Epithelial cell of prostate (primary cell): ENCODE measurements around the gene KRT82.

Source experiments
- DNase-seq: peaks from one replicate; pipeline ENCODE4 v3.0.0-alpha.2; 2011; ENCODE audit warnings: low read depth, low spot score
- H3K27ac ChIP-seq: fragments of 450-650 bp; 2 replicates; pipeline ENCODE4 v1.5.1; 2017; ENCODE audit warnings: mild to moderate bottlenecking

The KRT82 gene

DNA sequence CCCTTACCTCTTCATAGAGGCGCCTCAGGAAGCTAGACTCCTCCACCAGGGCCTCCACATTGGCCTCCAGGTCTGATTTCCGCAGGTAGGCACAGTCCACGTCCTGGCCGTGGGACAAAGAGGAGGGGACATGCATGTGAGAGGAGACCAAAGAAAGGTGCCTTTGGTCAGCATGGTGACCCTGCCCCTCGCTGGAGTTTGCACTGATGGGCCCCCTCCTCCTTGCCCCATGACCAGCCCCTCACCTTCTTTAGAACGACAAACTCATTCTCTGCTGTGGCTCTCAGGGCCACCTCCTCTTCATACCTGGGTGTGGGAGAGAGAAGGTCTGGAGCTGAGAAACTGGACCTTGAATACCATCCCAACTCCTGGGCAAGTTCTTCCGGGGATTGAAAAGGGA is 42.1 kb downstream of the KRT82 start:
- no peak overlapping the region for H3K27ac ChIP-seq
- no peak for DNase-seq

DNA sequence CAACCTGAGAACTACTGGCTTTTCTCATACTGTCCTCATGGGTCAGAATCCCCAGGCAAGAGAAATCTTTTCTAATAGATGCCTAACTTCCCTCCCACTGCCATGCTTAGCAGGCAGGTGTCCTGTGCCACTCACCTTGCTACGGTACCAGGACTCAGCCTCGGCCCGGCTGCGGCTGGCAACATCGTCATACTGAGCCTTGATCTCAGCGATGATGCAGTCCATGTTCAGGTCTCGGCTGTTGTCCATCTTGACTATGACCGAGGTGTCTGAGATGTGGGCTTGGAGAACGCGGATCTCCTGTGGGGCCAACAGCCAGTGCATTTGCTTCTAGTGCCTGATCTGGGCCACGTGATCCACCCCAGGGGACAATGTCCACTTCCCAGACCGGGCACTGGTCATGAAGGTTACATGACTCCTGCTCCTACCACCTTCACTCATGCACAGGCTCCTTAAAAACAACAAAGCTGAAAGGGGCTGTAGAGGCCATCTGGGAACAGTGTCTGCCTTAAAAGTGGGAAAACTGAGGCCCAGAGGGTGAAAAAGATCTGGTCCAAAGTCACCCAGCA is 42.9 kb downstream of the KRT82 start:
- DNase-seq = no peak
- H3K27ac ChIP-seq = no peak overlapping the region

DNA sequence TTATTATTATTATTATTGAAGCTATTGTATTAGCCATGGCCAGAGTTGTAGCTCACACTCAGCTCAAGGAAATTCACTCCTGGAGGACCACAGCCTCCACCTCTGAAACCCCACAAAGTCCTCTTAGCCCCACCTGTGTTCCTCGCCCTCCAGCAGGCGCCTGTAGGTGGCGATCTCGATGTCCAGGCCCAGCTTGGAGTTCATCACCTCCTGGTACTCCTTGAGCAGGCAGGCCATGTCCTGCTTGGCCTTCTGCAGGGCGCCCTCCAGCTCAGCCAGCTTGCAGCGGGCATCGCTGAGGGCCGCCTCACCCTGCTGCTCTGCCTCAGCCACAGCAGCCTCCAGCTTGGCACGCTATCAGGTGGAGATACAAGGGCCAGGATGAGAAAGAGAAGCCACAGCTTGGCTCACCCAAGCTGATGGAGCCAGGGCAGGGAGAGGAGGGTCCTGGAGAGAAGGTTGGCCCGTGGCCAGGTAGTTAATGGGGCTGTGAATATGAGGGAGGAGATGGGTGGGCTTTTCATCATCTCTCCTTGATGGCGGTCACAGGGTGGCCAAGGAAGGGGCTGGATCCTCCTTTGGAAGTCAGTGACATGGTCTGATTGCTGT is 43.9 kb downstream of the KRT82 start:
- no peak overlapping the region for H3K27ac ChIP-seq
- no peak for DNase-seq

DNA sequence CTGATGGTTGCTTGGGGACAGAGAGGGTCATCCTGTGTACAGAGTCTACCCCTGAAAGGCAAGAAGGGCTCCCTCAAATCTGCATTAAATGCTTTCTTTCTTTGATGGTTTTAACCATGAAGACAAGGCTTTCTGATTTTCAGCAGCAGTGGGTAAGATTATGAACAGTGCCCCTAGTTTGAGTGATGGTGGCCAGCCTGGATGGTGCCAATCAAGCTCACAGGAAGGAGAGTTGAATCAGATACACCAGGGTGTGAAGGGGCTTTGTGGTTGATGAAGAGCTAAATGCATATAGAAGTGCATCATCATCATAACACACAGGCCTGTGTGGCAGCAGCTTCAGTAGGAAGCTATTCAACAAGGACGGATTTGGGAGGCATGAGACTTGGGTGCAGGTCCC is 44.6 kb downstream of the KRT82 start:
- H3K27ac ChIP-seq = no peak overlapping the region
- no peak for DNase-seq

DNA sequence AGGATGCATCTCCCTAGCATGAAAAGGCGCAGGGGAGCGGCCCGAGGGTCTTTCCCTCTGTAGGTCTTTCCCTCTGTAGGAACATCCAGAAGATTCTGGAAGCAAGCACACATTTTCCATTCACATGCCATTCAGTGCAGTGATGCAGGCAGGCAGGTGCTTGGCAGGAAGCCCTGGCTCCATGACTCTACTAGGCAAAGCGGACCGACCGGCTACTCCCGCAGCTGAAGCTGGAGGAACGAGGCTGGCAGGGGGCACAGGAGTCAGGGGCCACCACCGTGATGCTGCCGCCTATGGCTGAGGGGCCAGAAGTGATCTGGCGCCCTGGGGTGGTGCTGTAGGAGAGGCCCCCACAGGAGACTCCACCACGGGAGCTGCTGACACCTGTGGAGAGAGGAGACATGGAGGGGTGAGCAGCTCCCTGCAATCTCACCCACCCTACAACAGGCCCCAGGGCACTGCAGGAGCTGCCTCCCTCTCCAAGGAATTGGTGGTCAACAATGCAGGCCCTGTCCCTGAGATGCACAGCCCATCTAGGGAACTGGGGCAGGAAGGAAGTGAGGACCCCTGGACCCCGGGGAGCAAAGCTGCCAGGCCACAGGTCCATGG is 45.4 kb downstream of the KRT82 start:
- H3K27ac ChIP-seq = no peak overlapping the region
- no peak for DNase-seq

DNA sequence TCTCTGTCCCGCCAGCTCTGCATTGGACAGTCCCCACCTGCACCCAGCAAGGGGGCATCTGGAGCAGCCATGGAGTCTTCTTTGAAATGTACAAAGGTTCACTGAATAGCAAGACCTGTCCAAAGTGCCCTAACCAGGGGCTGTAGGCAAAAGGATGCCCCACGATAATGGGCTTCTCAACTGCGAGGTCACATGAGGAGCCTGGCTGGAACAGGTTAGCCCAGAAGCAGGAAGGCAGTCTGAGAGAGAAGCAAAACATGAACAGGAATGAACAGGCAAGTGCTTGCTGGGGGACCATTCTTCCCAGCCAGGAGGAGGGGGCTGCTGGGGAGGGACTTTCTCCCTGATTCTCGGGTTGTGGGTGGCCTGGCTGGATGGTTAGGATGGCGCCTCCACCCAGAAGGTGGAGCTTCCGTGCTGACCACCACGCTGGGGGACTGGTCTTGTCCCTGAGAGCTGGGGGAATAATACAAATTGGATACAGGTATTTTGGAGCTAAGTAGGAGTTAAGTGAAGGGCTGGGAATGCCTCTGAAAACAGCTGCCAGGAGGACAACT is 46.0 kb downstream of the KRT82 start:
- no peak for DNase-seq
- no peak overlapping the region for H3K27ac ChIP-seq

DNA sequence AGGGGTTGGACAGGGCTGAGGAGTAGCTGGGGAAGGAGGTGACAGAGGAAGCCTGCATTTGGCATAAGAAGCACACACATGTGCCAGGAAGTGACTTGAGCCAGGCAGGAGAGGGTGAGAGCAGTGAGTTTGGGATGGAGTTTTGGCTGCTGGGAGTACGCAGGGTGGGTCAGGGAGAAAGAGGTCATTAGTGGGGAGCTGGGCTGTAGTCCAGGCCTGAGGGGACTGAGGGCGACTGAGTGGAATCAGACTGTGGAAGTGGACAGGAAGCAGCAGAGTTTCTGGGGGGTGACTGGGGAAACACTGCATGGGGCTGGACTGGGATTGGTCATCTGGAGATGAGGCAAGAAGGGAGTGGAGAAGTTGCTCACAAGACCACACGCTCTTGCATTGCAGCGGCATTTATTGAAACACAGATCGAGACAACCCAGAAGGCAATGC is 46.5 kb downstream of the KRT82 start:
- H3K27ac ChIP-seq = no peak overlapping the region
- no peak for DNase-seq

DNA sequence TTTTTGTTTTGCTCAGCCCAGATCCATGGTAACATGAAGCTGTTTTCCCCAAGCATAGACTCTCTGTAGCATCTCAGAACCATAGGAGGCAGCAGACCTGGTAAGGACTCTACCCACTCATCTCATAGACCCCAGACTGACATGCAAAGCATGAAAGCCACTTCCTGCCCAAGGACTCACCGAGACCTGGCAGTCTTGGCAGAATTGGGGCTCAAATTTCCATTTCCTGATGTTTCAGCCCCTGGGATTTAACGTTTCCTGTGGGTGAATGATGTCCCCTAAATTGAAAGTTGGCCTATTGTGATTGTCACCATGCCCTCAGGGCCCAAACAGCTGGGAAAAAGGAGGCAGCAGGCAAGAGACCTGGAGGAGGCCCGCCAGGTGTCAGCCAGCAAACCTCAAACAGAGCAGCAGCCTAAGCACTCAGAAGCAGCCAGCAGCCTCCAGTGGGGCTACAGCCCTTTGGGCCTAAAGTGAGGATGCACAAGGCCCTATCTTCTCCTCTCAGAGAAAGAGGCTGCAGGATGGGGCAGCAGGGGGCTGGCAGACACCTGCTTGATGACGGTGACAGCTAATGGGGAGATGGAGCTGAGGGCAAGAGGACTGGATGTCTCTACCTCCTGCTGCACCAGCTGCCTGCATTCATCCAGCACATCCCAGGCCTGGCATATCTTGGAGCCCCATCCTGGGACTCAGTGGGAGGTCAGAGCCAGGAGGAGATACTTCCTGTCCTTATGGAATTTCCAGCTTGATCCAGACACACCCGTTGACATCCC is 47.4 kb downstream of the KRT82 start:
- no peak for DNase-seq
- no peak overlapping the region for H3K27ac ChIP-seq

DNA sequence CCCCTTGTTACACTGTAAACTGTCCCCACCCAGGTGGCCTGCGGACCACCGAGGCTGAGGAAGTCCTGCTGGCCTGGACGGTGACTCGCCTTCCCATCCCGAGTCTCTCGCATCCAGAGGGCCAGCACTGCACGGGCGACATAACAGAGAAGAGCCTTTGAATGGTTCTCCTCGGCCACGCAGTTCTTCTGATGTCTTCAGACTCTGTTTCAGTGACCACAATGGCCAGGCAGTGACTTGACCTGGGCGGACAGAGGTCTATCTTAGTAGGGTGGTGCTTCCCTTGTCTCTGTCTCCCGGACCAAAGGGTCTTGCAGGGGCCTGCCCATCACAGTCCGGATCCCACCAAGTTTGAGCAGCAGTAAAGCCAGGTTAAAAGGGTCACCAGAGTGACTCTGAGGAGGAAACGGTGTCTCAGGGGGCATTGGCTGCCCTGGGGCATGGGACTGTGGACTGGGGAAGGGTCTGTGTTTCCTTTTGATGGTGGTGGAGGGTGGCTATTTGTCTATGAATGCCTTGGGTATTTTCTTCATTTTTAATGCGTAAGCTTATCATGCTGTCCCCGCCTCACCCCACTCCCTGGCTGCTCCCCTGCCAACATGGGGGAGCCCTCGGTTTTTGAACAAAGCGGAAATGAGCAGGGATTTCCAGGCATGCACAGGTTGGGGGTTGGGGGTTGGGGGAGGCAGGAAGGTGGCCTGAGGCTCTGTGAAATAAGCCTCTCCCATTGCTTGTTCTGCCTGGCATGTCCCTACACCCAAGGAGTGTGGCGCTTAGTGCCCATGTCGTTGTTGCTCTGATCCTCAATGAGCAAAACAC is 49.2 kb downstream of the KRT82 start:
- DNase-seq = no peak

DNA sequence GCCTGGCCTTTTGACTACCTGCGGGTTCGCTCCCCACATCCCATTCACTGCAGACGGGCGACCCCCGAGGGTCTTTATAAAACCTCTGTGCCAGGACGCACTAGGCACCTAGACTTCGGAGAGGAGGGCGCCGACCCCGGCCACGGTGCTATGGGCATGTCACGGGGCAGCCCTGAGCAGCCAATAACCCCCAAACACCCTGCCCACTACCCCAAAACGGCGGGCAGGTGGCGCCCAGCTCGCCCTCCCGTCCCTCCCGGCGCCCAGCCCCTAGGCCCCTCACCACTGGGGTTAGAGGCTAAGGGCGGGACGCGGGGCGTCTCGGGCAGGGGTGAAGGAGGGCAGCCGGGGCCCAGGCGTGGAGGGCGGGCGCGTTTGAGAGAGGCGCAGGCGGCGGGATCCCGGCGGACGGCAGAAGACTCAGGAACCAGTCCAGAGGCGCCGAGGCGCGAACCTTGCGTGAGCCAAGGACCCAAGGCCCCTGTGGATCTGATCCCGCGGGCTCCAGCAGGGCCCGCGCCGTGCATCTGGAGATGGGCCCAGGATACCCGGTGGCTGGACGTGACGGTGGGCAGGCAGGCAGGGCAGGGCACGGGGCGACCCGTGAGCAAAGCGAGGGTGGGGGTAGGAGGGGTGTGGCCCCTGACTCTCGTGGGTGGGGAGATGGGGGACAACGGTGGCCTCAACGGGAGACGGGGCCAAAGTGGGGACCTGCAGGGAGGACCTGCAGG is 49.9 kb downstream of the KRT82 start:
- H3K27ac ChIP-seq = no peak overlapping the region
- no peak for DNase-seq

More for the DNA sequence above, 49.2 kb downstream of the KRT82 start:
- H3K27ac ChIP-seq = no peak overlapping the region

DNA sequence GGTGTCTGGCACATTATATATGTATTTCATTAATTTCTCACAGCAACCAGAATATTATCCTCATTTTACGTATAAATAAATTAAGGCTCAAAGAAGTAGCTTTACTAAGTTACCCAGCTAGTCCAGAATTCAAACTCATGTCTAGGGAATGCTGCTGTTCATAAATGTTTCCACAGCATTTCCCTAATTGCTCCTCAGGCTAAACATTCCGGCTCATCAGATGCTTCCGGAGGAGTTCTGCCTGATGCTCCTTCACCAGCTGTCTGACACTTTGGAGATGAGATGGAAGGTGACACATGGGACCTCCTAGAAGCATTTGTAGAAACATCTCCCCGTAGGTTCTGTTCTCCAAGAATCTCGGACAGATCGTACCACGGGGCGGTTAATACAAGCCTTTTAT is 51.0 kb downstream of the KRT82 start:
- no peak for DNase-seq
- no peak overlapping the region for H3K27ac ChIP-seq

DNA sequence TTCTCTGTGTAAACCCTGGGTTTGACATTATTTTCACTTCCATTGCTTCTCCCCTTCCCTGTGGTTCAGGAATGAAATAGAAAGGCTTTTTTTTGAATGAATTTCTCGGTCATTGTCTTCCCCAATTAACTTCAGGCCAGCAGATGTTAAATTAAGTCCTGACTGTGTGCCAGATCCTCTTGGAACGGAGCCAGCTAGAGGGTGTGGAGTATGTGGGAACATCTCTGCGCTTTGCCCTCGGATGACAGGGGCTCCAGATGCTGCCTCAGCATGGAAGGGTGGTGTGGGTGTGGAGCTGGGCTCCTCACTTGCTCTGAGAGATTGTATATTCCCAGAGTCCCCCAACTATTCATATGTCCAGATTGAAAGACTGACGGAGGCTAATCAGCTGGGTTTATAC is 51.9 kb downstream of the KRT82 start:
- H3K27ac ChIP-seq = no peak overlapping the region
- no peak for DNase-seq

DNA sequence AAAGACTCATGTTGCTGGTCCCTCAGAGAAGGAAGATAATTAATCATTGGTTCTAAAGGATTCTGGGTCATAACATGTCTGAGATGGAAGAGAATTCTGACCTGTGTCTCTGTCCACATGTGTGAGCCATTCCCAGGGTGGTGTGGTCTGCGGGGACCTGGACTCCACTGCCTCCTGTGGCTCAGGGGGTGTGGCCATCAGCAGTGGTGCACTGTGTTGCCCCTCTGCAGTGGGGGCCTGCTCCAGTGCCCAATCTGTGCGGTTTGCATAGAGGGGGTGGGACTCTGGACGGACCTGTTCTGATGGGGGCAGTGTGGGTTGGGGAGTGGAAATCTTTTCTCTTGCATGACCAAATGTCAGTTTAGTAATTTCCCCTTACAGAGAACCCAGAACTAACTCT is 52.4 kb downstream of the KRT82 start:
- H3K27ac ChIP-seq = no peak overlapping the region
- no peak for DNase-seq

DNA sequence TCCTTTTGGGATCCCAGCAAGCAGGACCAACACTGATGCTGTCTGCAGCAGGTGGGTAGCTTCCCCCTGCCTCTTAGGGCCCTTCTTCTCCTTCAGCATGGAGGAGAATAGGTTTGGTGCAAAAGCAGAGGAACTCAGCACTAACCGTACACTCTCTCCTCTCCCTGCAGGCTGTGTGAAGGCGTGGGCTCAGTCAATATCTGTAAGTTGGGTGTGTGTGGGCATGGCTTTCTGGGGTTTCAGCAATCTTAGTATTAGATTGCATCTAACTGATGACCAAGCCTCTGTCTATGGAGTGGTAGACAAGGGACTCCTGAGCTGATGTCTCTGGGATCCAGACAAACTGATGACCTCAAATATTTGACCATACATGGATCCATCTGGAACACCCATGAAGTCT is 53.2 kb downstream of the KRT82 start:
- no peak for DNase-seq
- H3K27ac ChIP-seq = no peak overlapping the region

DNA sequence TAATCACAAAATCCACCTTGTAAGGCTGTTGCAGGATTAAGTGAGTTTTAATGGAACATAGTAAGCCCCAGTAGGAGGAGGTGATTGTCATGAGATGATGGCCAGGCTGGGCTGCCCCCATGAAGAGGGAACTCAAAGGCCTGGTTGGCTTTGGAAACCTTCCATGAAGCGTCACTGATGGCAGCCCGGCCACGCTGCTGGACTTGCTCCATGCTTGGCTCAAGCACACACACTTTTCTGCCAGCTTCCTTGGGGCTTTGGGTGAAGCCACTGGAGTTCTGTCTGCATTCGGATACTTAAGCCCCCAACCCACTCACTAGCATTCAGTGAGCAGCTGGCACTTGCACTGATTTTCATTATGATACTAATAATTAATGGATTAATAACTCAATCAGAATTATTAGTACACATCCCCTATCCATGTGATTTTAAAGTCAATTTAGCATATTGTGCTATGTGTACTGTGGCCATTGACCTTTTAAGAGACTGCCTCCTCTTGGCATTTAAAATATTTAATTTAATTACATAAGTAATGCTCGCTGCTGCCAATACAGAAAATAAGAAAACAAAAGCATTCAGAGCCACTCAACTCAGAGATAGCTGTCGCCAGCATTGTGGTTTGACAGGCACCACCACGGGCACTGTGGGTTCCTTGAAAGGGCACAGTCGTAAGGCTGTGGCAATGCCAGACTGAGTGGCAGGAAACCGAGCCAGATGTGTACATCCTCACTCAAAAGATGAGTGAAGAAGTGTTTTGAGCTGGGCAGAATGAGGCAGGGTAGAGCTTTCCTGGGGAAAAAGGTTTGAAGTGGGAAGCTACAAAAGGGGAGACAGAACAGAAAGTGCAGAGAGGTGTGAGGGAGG is 54.7 kb downstream of the KRT82 start:
- H3K27ac ChIP-seq = no peak overlapping the region
- DNase-seq = no peak

DNA sequence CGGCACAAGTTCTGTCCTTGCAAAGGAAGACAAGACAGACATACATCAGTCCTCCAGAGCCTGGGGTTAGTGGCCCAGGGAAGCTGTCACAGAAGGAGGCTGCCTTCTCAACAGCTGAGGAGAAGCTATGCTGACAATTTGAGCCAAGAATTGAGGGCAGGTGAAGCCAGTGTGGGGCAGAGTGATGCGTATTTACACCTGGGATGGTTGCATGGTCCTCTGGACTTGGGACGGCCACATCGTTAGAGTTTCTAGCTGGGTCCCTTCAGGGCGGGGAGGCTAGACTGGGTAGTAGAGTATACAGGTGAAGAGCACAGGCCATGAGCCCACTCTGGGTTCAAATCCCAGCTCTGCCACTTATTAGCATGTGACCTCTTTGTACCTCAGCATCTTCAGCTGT is 55.3 kb downstream of the KRT82 start:
- no peak overlapping the region for H3K27ac ChIP-seq
- no peak for DNase-seq

DNA sequence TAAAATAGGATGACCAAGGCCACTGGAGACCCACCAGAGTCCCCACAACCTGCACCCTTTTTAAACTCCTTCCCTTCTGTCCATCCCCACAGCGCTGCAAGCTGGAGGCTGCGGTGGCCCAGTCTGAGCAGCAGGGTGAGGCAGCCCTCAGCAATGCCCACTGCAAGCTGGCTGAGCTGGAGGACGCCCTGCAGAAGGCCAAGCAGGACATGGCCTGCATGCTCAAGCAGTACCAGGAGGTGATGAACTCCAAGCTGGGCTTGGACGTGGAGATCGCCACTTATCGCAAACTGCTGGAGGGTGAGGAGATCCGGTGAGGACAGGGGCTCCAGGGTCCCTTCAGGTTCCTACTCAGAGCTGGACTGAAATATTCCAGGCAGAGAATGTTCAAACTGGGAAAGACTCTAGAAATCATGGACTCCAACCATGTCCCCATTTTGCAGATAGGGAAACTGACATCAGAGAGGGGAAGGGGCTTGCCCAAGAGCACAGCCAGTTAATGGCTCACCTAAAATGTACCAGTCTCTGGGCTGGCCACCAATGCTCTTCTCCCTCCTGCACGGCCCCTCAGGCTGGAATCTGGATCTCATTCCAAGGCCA is 56.0 kb downstream of the KRT82 start:
- no peak for DNase-seq
- H3K27ac ChIP-seq = no peak overlapping the region

DNA sequence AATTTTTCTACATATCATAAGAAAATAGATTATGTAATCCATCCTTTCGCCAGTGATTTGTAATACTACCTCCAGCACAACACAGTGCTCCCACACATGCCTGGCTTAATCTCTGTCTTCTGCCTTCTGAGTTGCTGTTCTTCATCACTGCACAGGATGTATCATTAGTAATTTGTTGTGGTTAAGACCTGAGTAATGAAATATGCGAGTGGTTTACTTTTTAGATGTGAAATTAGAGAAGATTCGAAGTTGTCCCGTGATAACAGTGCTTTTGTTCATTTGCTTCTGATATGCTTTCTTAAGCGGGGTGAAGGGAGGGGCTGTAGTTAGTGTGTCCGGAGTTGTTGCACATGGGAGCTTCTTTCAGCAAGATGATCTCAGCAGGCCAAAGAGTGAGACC is 56.9 kb downstream of the KRT82 start:
- peak; percentile 18 for DNase-seq
- H3K27ac ChIP-seq = no peak overlapping the region
